HK-2 (cell line): ENCODE measurements around the gene UBE2E3.
"Not testable (repeated sequence)": the region's sequence is repeated elsewhere in the genome, so short reads cannot be mapped to it uniquely, and the experiment has no call there.

Experiments
- DNase-seq: peaks from one replicate; pipeline ENCODE4 v3.0.0-alpha.2; 2018; ENCODE audit not compliant: unreplicated experiment

UBE2E3 gene

GRCh38 chr2:181025004-181025403 is 44.6 kb downstream of the UBE2E3 start:
- DNase-seq: no peak

GRCh38 chr2:181036445-181036844 is 56.0 kb downstream of the UBE2E3 start:
- DNase-seq: no peak

GRCh38 chr2:181036848-181037603 is 56.6 kb downstream of the UBE2E3 start:
- DNase-seq: no peak

GRCh38 chr2:181037922-181038321 is 57.5 kb downstream of the UBE2E3 start:
- DNase-seq: no peak

- no peak for DNase-seq
These were observed 58.4 kb downstream of the UBE2E3 start for GRCh38 chr2:181038796-181039195.

GRCh38 chr2:181040839-181041238 is 60.4 kb downstream of the UBE2E3 start:
- not testable (repeated sequence) for DNase-seq

GRCh38 chr2:181041661-181042060 is 61.3 kb downstream of the UBE2E3 start:
- no peak for DNase-seq

- DNase-seq: no peak
These were observed 62.3 kb downstream of the UBE2E3 start for GRCh38 chr2:181042706-181043105.

- no peak for DNase-seq
These were observed 66.4 kb downstream of the UBE2E3 start for GRCh38 chr2:181046833-181047232.

- DNase-seq: no peak
These were observed 67.4 kb downstream of the UBE2E3 start for GRCh38 chr2:181047829-181048228.

GRCh38 chr2:181051861-181052522 is 71.6 kb downstream of the UBE2E3 start:
- DNase-seq: no peak

- DNase-seq: no peak
These were observed 72.1 kb downstream of the UBE2E3 start for GRCh38 chr2:181052523-181052891.

- no peak for DNase-seq
These were observed 73.9 kb downstream of the UBE2E3 start for GRCh38 chr2:181054256-181054655.

- DNase-seq: no peak
These were observed 74.4 kb downstream of the UBE2E3 start for GRCh38 chr2:181054843-181055242.

- DNase-seq: no peak
These were observed 78.2 kb downstream of the UBE2E3 start for GRCh38 chr2:181058378-181059269.

- no peak for DNase-seq
These were observed 83.3 kb downstream of the UBE2E3 start for GRCh38 chr2:181063696-181064095.

GRCh38 chr2:181065458-181065857 is 85.1 kb downstream of the UBE2E3 start:
- no peak for DNase-seq

GRCh38 chr2:181066333-181066732 is 85.9 kb downstream of the UBE2E3 start:
- no peak for DNase-seq

GRCh38 chr2:181070119-181070835 is 89.9 kb downstream of the UBE2E3 start:
- DNase-seq: no peak

GRCh38 chr2:181070836-181071200 is 90.4 kb downstream of the UBE2E3 start:
- DNase-seq: no peak

GRCh38 chr2:181072486-181073235 is 92.3 kb downstream of the UBE2E3 start:
- no peak for DNase-seq
